GM12892 (cell line): Measurements from ENCODE around the gene ATXN1.

Source experiments
- POLR2A ChIP-seq: IDR thresholded peaks from 2 replicates; pipeline ENCODE4 v1.6.1; 2011; ENCODE audit warnings: low read depth, low read length, control low read depth
- POLR2AphosphoS5 ChIP-seq: IDR thresholded peaks from 2 replicates; pipeline ENCODE4 v1.6.1; 2011; ENCODE audit warnings: low read depth, low read length, control low read depth

- no peak for TF ChIP-seq POLR2A
- TF ChIP-seq POLR2AphosphoS5: no peak
Observed at GRCh38 chr6:16503970-16504415, 257.3 kb downstream of the ATXN1 start.
